T-helper 2 cell treated with Interferon-gamma antibody and Interleukin-4, amounts not matched to agents 100 ng/mL and 5 ng/mL, for 36 hours (primary cell): ENCODE measurements around the gene SERPINA9. TPM values are rescaled to one million over a fixed set of nuclear protein-coding genes. Genes with fewer than 3 reads are reported as not detected.
"Not testable (repeated sequence)": the region's sequence is repeated elsewhere in the genome, so short reads cannot be mapped to it uniquely, and the experiment has no call there.

ENCODE experiments used
- intact Hi-C: fragments of 100-400 bp; cut with micrococcal nuclease; formaldehyde crosslinking; loops from one replicate; pipeline ENCODE4 v1.15.1; 2023
- total RNA-seq: library from RNA; stranded (reverse); gene quantifications from 2 replicates; pipeline ENCODE4 v1.2.3, GENCODE V29; 2022

The SERPINA9 gene
- total RNA-seq, 1 donor from 2014 or later, result not detected

GRCh38 chr14:94486883-94487282 is 10.9 kb upstream of the SERPINA9 start:
- intact Hi-C loops, result loop anchor here (2.0 to 5.0 kb wide), 2 partner anchors 65 to 354 kb away; no protein-coding TSS in a partner anchor

GRCh38 chr14:94485944-94486841 is 10.2 kb upstream of the SERPINA9 start:
- intact Hi-C loops, result loop anchor here (2.0 to 5.0 kb wide), 2 partner anchors 64 to 353 kb away; no protein-coding TSS in a partner anchor

- intact Hi-C loops, result no loop called here
Observed at GRCh38 chr14:94484481-94484880, 8.5 kb upstream of the SERPINA9 start.

- intact Hi-C loops, result no loop called here
Observed at GRCh38 chr14:94483729-94484275, 7.8 kb upstream of the SERPINA9 start.

- intact Hi-C loops, result no loop called here
Observed at GRCh38 chr14:94483071-94483451, 7.1 kb upstream of the SERPINA9 start.

GRCh38 chr14:94482132-94483070 is 6.4 kb upstream of the SERPINA9 start:
- intact Hi-C loops, result not testable (repeated sequence)

GRCh38 chr14:94481468-94482131 is 5.6 kb upstream of the SERPINA9 start:
- intact Hi-C loops, result no loop called here

GRCh38 chr14:94480809-94481208 is 4.8 kb upstream of the SERPINA9 start:
- intact Hi-C loops, result no loop called here

- intact Hi-C loops, result no loop called here
Observed at GRCh38 chr14:94478420-94478819, 2.4 kb upstream of the SERPINA9 start.

GRCh38 chr14:94474581-94475031 is 1.4 kb downstream of the SERPINA9 start:
- intact Hi-C loops, result no loop called here

GRCh38 chr14:94473666-94474410 is 2.2 kb downstream of the SERPINA9 start:
- intact Hi-C loops, result no loop called here

GRCh38 chr14:94472842-94473241 is 3.2 kb downstream of the SERPINA9 start:
- intact Hi-C loops, result no loop called here

GRCh38 chr14:94471045-94471444 is 5.0 kb downstream of the SERPINA9 start:
- intact Hi-C loops, result no loop called here

GRCh38 chr14:94470311-94470710 is 5.7 kb downstream of the SERPINA9 start:
- intact Hi-C loops, result no loop called here

- intact Hi-C loops, result no loop called here
Observed at GRCh38 chr14:94469261-94469660, 6.7 kb downstream of the SERPINA9 start.

- intact Hi-C loops, result no loop called here
Observed at GRCh38 chr14:94467728-94468520, 8.1 kb downstream of the SERPINA9 start.

- intact Hi-C loops, result no loop called here
Observed at GRCh38 chr14:94466706-94467370, 9.2 kb downstream of the SERPINA9 start.

GRCh38 chr14:94465042-94465441 is 11.0 kb downstream of the SERPINA9 start:
- intact Hi-C loops, result no loop called here

- intact Hi-C loops, result no loop called here
Observed at GRCh38 chr14:94464290-94464689, 11.7 kb downstream of the SERPINA9 start.
